ENCODE data around the gene SPATC1L.

SPATC1L gene

GRCh38 chr21:46118316-46119143, 65.7 kb downstream of the SPATC1L start:
- no peak for DNase-seq

- no peak for DNase-seq
Measured at GRCh38 chr21:46117586-46118315, 66.5 kb downstream of the SPATC1L start.

GRCh38 chr21:46116776-46117585, 67.3 kb downstream of the SPATC1L start:
- DNase-seq: no peak

- DNase-seq: no peak
Measured at GRCh38 chr21:46116189-46116775, 68.0 kb downstream of the SPATC1L start.

- no peak for DNase-seq
Measured at GRCh38 chr21:46115441-46116188, 68.6 kb downstream of the SPATC1L start.

- DNase-seq: no peak
Measured at GRCh38 chr21:46114963-46115362, 69.3 kb downstream of the SPATC1L start.

GRCh38 chr21:46113497-46114176, 70.6 kb downstream of the SPATC1L start:
- no peak for DNase-seq

GRCh38 chr21:46112725-46113215, 71.5 kb downstream of the SPATC1L start:
- no peak for DNase-seq

- no peak for DNase-seq
Measured at GRCh38 chr21:46111857-46112724, 72.2 kb downstream of the SPATC1L start.

- no peak for DNase-seq
Measured at GRCh38 chr21:46111193-46111571, 73.1 kb downstream of the SPATC1L start.

Measured in activated naive CD4-positive, alpha-beta T cell (primary cell).